Jurkat, Clone E6-1 (cell line): ENCODE measurements around the gene SFXN4.
A peak's percentile ranks its signal among the peaks of the same experiment; 100 is the strongest.
"Not testable (repeated sequence)": the region's sequence is repeated elsewhere in the genome, so short reads cannot be mapped to it uniquely, and the experiment has no call there.

Source experiments
- DNase-seq: peaks from one replicate; pipeline ENCODE4 v3.0.0-alpha.2; 2011; ENCODE audit warnings: low read depth, low spot score
- H3K4me3 ChIP-seq: 2 replicates; pipeline ENCODE4 v1.5.1; 2011; ENCODE audit warnings: mild to moderate bottlenecking, low read length, control low read depth, moderate library complexity

Gene SFXN4

GRCh38 chr10:119151601-119152000, 13.9 kb downstream of the SFXN4 start:
- H3K4me3 ChIP-seq, DNase-seq: not testable (repeated sequence)

- no peak for DNase-seq
- H3K4me3 ChIP-seq = no peak overlapping the region
These were observed 15.8 kb downstream of the SFXN4 start for GRCh38 chr10:119149729-119150128.

GRCh38 chr10:119149157-119149556, 16.4 kb downstream of the SFXN4 start:
- no peak for DNase-seq
- H3K4me3 ChIP-seq = no peak overlapping the region

- no peak for DNase-seq
These were observed 21.9 kb downstream of the SFXN4 start for GRCh38 chr10:119143657-119144056.

GRCh38 chr10:119140603-119141245, 24.8 kb downstream of the SFXN4 start:
- no peak for DNase-seq
- H3K4me3 ChIP-seq = no peak overlapping the region

More at GRCh38 chr10:119143657-119144056, 21.9 kb downstream of the SFXN4 start:
- no peak overlapping the region for H3K4me3 ChIP-seq

GRCh38 chr10:119139464-119140067, 25.9 kb downstream of the SFXN4 start:
- H3K4me3 ChIP-seq = no peak overlapping the region
- DNase-seq = no peak

DNA sequence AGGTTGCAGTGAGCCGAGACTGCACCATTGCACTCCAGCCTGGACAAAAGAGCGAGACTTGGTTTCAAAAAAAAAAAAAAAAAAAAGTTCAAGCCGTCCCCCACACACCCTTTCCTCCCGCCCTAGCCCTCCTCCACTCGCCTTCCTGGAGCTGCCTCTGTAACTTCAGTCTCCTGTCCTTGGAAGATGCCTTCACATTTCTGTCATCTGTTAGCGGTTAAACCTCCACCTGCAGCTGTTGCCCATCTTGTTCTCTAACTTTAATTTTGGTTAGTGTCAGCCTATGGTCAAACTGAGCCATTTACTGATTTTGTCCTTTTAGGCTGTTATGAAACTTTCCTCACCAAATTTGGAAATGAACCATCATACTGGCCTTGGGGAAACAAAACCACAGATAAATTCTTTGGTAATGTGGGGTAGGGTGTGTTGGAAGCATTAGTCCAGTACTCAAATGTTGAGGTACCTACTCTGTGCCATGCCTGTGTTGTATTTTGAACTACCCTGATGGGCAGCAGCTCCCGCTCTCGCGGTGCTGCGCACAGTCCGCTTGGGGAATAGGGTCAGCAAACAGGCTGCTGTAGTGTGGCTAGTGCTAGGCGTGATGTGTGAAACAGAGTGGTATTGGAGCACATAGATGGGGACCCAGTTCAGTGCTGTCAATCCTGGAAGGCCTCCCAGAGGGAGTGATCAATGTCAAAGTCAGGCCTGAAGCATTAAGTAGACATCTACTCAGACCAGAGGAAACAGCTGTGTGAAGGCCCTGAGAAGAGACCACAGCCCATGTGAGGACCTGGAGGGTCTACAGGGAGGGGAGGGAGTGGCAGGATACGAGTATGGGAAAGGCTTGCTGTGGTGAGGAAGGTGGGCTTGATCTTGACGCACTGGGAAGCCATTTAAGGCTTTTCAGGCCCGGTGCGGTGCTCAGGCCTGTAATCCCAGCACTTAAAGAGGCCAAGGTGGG, 26.9 kb downstream of the SFXN4 start:
- no peak overlapping the region for H3K4me3 ChIP-seq
- no peak for DNase-seq

- not testable (repeated sequence) for DNase-seq
These were observed 27.6 kb downstream of the SFXN4 start for GRCh38 chr10:119137878-119138277.

DNA sequence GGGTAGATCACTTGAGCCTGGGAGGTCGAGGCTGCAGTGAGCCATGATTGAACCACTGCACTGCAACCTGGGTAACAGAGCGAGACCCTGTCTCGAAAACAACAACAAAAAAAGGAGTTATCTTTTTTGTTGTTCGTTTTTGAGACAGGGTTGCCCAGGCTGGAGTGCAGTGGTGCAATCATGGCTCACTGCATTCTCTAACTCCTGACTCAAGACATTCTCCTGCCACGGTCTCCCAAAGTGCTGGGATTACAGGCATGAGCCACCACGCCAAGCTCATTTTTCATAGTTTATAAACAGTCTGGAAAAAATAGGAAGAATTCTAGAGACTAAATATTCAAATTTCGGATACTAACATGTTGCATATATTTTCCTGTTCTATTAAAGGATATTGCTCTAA, 29.4 kb downstream of the SFXN4 start:
- DNase-seq = no peak
- H3K4me3 ChIP-seq = no peak overlapping the region

More at GRCh38 chr10:119137878-119138277, 27.6 kb downstream of the SFXN4 start:
- not testable (repeated sequence) for H3K4me3 ChIP-seq

GRCh38 chr10:119135513-119135881, 30.0 kb downstream of the SFXN4 start:
- no peak for DNase-seq
- no peak overlapping the region for H3K4me3 ChIP-seq

- no peak overlapping the region for H3K4me3 ChIP-seq
- DNase-seq = no peak
These were observed 31.6 kb downstream of the SFXN4 start for GRCh38 chr10:119133949-119134348.

DNA sequence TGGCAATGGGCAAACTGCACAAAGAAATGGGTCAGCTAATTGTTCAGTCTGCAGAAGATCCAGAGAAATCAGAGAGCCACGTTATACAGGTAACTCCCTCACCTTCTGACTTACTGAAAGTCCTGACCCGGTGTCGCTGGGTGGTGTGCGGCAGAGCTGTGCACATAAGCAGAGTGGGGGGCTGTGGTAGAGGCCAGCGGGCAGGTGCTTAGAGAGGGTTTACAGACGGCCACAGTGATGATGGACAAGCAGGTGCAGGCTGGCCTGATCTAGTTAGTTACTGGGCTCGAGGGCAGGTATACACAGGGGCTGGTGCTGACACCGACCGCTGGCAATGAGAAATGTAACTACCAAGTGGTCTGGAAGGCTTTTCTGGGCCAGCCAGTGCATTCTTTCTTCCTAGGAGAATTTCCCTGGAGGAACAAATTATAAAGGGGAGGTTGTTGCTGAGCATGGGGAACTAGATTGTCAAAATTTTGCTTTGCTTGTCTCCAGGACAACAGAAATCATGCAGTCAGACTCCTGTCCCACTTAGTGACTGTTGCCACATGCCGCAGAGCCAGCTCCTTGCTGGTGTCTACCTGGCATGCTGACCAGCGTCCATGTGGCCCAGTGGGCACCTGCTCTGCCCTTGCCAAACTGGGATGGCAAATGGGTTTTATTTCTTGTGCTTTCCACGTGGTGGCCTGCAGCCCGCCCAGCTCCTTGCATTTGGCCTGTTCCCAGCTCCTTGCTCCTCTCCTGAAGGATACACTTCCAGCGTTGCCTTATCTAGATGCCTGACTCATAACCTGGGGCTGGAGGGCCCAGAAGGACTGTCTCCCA, 32.8 kb downstream of the SFXN4 start:
- no peak overlapping the region for H3K4me3 ChIP-seq
- DNase-seq = no peak

- peak overlapping the region; percentile 33 for H3K4me3 ChIP-seq
- DNase-seq = peak; percentile 88
These were observed 33.8 kb downstream of the SFXN4 start for GRCh38 chr10:119131512-119132240.

DNA sequence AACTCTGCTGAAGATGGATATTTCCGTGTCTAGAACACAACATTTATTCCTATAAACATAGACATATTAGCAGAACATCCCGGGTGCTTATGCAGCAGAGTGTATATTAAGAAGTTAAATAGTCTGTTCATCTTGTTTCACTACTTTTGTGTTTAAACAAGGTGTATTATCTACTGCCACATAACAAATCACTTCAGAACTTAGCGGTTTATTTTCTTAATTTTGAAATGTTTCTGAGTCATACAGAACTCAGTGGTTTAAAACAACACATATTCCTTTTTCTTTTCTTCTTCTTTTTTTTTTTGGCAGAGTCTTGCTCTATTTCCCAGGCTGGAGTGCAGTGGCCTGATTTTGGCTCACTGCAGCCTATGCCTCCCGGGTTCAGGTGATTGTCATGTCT, 35.8 kb downstream of the SFXN4 start:
- no peak for DNase-seq
- H3K4me3 ChIP-seq = no peak overlapping the region

DNA sequence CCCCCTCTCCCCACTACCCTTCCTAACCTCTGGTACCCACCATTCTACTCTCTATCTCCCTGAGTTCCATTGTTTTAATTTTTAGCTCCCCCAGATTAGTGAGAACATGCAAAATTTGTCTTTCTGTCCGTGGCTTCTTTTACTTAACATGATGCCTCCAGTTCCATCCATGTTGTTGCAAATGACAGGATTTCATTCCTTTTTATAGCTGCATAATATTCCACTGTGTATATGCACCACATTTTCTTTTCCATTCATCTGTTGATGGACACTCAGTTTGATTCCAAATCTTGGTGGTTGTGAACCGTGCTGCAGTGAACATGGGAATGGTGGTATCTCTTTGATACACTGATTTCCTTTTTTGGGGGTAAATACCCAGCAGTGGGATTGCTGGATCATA, 39.6 kb downstream of the SFXN4 start:
- DNase-seq = no peak
- no peak overlapping the region for H3K4me3 ChIP-seq

- no peak overlapping the region for H3K4me3 ChIP-seq
- DNase-seq = no peak
These were observed 44.6 kb downstream of the SFXN4 start for GRCh38 chr10:119120875-119121274.

- no peak for DNase-seq
- H3K4me3 ChIP-seq = no peak overlapping the region
These were observed 45.1 kb downstream of the SFXN4 start for GRCh38 chr10:119120413-119120867.

DNA sequence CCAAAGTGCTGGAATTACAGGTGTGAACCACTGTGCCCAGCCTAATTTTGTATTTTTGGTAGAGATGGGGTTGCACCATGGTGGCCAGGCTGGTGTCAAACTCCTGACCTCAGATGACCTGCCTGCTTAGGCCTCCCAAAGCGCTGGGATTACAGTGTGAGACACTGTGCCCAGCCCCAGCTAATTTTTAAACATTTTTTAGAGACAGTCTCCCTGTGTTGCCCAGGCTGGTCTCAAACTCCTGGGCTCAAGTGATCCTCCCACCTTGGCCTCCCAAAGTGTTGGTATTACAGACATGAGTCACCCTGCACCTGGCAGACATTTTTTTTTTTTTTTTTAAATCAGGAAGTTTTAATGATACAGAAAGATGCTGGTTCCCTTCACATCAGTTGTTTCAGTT, 46.1 kb downstream of the SFXN4 start:
- H3K4me3 ChIP-seq = no peak overlapping the region
- no peak for DNase-seq
